GM12878 (cell line): ENCODE measurements around the gene MYBPHL. TPM values are rescaled to one million over a fixed set of nuclear protein-coding genes. Genes with fewer than 3 reads are reported as not detected.

Experiments
- ATAC-seq: fragments of 200-7000 bp; cut with Tn5 transposase; 3 replicates; pipeline ENCODE4 v1.9.1; 2020; ENCODE audit warnings: mild to moderate bottlenecking, moderate library complexity
- BruUV-seq: library from RNA; stranded (reverse); fragments of 400-500 nt; replicated peaks from 2 replicates; lab custom pipeline; 2021; lab: Mats Ljungman, UMichigan
- CTCF ChIA-PET: fragments of 300-600 bp; sonication (Branson Sonifier 250); formaldehyde crosslinking; extraction: SDS; loops from one replicate; lab custom pipeline; 2021; ENCODE audit warnings: inconsistent platforms; lab: Yijun Ruan, JAX
- POLR2A ChIA-PET: fragments of 350-600 bp; formaldehyde crosslinking; extraction: SDS; loops from one replicate; lab custom pipeline; 2021; ENCODE audit warnings: inconsistent platforms; lab: Charles Lee
- RAD21 ChIA-PET: fragments of 300-600 bp; sonication (Branson Sonifier 250); formaldehyde crosslinking; loops from one replicate; lab custom pipeline; 2023; ENCODE audit warnings: antibody characterized with exemption; ENCODE audit not compliant: unreplicated experiment; lab: Charles Lee
- SMC1A ChIA-PET: fragments of 300-600 bp; sonication (Branson Sonifier 250); formaldehyde crosslinking; loops from one replicate; lab custom pipeline; 2023; ENCODE audit not compliant: unreplicated experiment, uncharacterized antibody; lab: Charles Lee
- DNase-seq: peaks from one replicate; pipeline ENCODE4 v3.0.0-alpha.2; 2011; ENCODE audit warnings: low read depth, low spot score
- FAIRE-seq: peaks from 3 replicates; lab custom pipeline; 2011; peaks lifted over from hg19 to GRCh38; lab: Jason Lieb, UNC
- H2AFZ ChIP-seq: 2 replicates; pipeline ENCODE4 v1.6.0; 2011; ENCODE audit warnings: low read depth, low read length, control low read depth; ENCODE audit not compliant: control insufficient read depth
- H3K27ac ChIP-seq: 2 replicates; pipeline ENCODE4 v1.5.1; 2011; ENCODE audit warnings: control low read depth; ENCODE audit not compliant: control insufficient read depth, insufficient read depth
- H3K27me3 ChIP-seq, 2 experiments: replicated peaks in 1 of 2; 2 replicates each; pipeline versions ENCODE4 v1.6.0 to v1.6.1; 2011; ENCODE audit warnings: low read length in 1 of 2; ENCODE audit not compliant: control insufficient read depth in 2 of 2, insufficient read depth in 2 of 2
- H3K36me3 ChIP-seq, 2 experiments: 2 replicates each; pipeline ENCODE4 v1.5.1; 2011; ENCODE audit warnings: low read length in 1 of 2; ENCODE audit not compliant: control insufficient read depth in 2 of 2, insufficient read depth in 2 of 2
- H3K4me1 ChIP-seq: 2 replicates; pipeline ENCODE4 v1.6.1; 2011; ENCODE audit warnings: mild to moderate bottlenecking, low read length, moderate library complexity, mixed read lengths; ENCODE audit not compliant: control insufficient read depth, insufficient read depth
- H3K4me2 ChIP-seq: 2 replicates; pipeline ENCODE4 v1.6.0; 2011; ENCODE audit warnings: control low read depth; ENCODE audit not compliant: control insufficient read depth, insufficient read depth
- H3K4me3 ChIP-seq: fragments of 200-600 bp; sonication (generic); 2 replicates; pipeline ENCODE4 v1.5.1; 2016
- H3K79me2 ChIP-seq: 2 replicates; pipeline ENCODE4 v1.6.0; 2011; ENCODE audit warnings: low read length; ENCODE audit not compliant: control insufficient read depth, insufficient read depth
- H3K9ac ChIP-seq: 2 replicates; pipeline ENCODE4 v1.8.0; 2011; ENCODE audit warnings: low read length, control low read depth, mixed read lengths; ENCODE audit not compliant: control insufficient read depth, insufficient read depth
- H3K9me3 ChIP-seq: replicated peaks from 3 replicates; pipeline ENCODE4 v1.5.1; 2011; ENCODE audit warnings: mild to moderate bottlenecking, low read length; ENCODE audit not compliant: control insufficient read depth, insufficient read depth
- H4K20me1 ChIP-seq: 2 replicates; pipeline ENCODE4 v1.6.0; 2011; ENCODE audit not compliant: control insufficient read depth, insufficient read depth
- BCL11A ChIP-seq: IDR thresholded peaks from 2 replicates; pipeline ENCODE4 v1.6.1; 2011; ENCODE audit warnings: low read depth, low read length
- CHD4 ChIP-seq: fragments of 200-600 bp; sonication (generic); IDR thresholded peaks from 2 replicates; pipeline ENCODE4 v1.6.1; 2016; ENCODE audit warnings: mild to moderate bottlenecking
- CREM ChIP-seq: IDR thresholded peaks from 2 replicates; pipeline ENCODE4 v1.6.1; 2014; ENCODE audit warnings: antibody characterized with exemption, low read depth
- DPF2 ChIP-seq: fragments of 450-650 bp; IDR thresholded peaks from 2 replicates; pipeline ENCODE4 v1.6.1; 2017; ENCODE audit warnings: mild to moderate bottlenecking
- ETV6 ChIP-seq, 2 experiments: fragments of 450-650 bp in 1 of 2; IDR thresholded peaks in 1 of 2; conservative IDR thresholded peaks in 1 of 2; 2 replicates each; pipeline ENCODE4 v1.6.1; 2014; ENCODE audit warnings: antibody characterized with exemption in 1 of 2, borderline replicate concordance in 1 of 2, low read depth in 1 of 2, mild to moderate bottlenecking in 1 of 2, moderate library complexity in 1 of 2
- NFXL1 ChIP-seq: fragments of 450-650 bp; IDR thresholded peaks from 2 replicates; pipeline ENCODE4 v1.6.1; 2017; ENCODE audit warnings: antibody characterized with exemption, mild to moderate bottlenecking, borderline replicate concordance
- NFYA ChIP-seq: IDR thresholded peaks from 2 replicates; pipeline ENCODE4 v1.6.1; 2011; ENCODE audit warnings: low read depth, mild to moderate bottlenecking, low read length, improper control_type of control experiment, borderline replicate concordance
- NR2C1 ChIP-seq: fragments of 450-650 bp; IDR thresholded peaks from 2 replicates; pipeline ENCODE4 v1.6.1; 2017; ENCODE audit warnings: antibody characterized with exemption, mild to moderate bottlenecking, moderate library complexity
- POU2F2 ChIP-seq: IDR thresholded peaks from 3 replicates; pipeline ENCODE4 v1.6.1; 2011; ENCODE audit warnings: low read depth, mild to moderate bottlenecking, low read length, borderline replicate concordance
- TARDBP ChIP-seq: IDR thresholded peaks from 2 replicates; pipeline ENCODE4 v1.6.1; 2016; ENCODE audit warnings: borderline replicate concordance
- ZBED1 ChIP-seq: IDR thresholded peaks from 2 replicates; pipeline ENCODE4 v1.6.1; 2016; ENCODE audit warnings: borderline replicate concordance
- ZBTB4 ChIP-seq: fragments of 450-650 bp; formaldehyde crosslinking; IDR thresholded peaks from 2 replicates; pipeline ENCODE4 v1.4.0; 2022; ENCODE audit warnings: mild to moderate bottlenecking, moderate library complexity
- ZNF207 ChIP-seq: fragments of 450-650 bp; IDR thresholded peaks from 2 replicates; pipeline ENCODE4 v1.6.1; 2014; ENCODE audit warnings: antibody characterized with exemption, mild to moderate bottlenecking, borderline replicate concordance
- WGBS: methylation state at CpG from one replicate; pipeline ENCODE4 v1.1.6; 2016; ENCODE audit warnings: low lambda C conversion rate; ENCODE audit not compliant: insufficient replicate concordance, insufficient coverage; ENCODE audit errors: missing lambda C conversion rate; 5-methylcytosine and 5-hydroxymethylcytosine counted together
- in situ Hi-C: fragments of 300-500 bp; cut with MboI; formaldehyde crosslinking; loops from 9 replicates; pipeline ENCODE4 v1.14.3; 2018; ENCODE audit warnings: mixed read lengths
- intact Hi-C: fragments of 100-400 bp; cut with micrococcal nuclease; formaldehyde crosslinking; loops from one replicate; pipeline ENCODE4 v1.14.2; 2022; ENCODE audit not compliant: unreplicated experiment
- polyA plus RNA-seq, 11 experiments: library from polyadenylated mRNA; depleted of rRNA in 4 of 11; unstranded in 6 of 11; stranded (reverse) in 5 of 11; fragments of >200 nt; fragmentation: Nextera tagmentation in 4 of 11; fragmentation: Illumina TruSeq in 1 of 11; extraction: Ambion mirVana in 4 of 11; extraction: Trizol in 1 of 11; gene quantifications; 1 replicate in 1 of 11; 2 replicates in 10 of 11; pipeline versions ENCODE4 v1.2.1 to v1.2.3, GENCODE V29; 2011 to 2016; ENCODE audit warnings: inconsistent platforms in 2 of 11, missing spikeins in 2 of 11, low read depth in 1 of 11
- total RNA-seq, 4 experiments: library from RNA; depleted of rRNA in 3 of 4; stranded (reverse); fragments of >200 nt in 3 of 4; fragmentation: Illumina TruSeq in 1 of 4; extraction: Trizol in 1 of 4; gene quantifications; 2 replicates each; pipeline versions ENCODE4 v1.2.1 to v1.2.3, GENCODE V29; 2013 to 2021
- TF ChIP-seq, protein P1 (sequence below): fragments of 450-650 bp; formaldehyde crosslinking; IDR thresholded peaks from 2 replicates; pipeline ENCODE4 v1.4.0; 2020; ENCODE audit warnings: mild to moderate bottlenecking, moderate library complexity
- TF ChIP-seq, protein P2 (sequence below): fragments of 450-650 bp; IDR thresholded peaks from 2 replicates; pipeline ENCODE4 v1.6.1; 2017; ENCODE audit warnings: antibody characterized with exemption, mild to moderate bottlenecking, moderate library complexity

Gene MYBPHL
- total and polyA plus RNA-seq, 10 of the 15 experiments (the other 5 are each of a cell fraction or from before 2014, with no cell fraction given) = 0.16 to 0.75 (median 0.54) TPM; not detected in 7

DNA sequence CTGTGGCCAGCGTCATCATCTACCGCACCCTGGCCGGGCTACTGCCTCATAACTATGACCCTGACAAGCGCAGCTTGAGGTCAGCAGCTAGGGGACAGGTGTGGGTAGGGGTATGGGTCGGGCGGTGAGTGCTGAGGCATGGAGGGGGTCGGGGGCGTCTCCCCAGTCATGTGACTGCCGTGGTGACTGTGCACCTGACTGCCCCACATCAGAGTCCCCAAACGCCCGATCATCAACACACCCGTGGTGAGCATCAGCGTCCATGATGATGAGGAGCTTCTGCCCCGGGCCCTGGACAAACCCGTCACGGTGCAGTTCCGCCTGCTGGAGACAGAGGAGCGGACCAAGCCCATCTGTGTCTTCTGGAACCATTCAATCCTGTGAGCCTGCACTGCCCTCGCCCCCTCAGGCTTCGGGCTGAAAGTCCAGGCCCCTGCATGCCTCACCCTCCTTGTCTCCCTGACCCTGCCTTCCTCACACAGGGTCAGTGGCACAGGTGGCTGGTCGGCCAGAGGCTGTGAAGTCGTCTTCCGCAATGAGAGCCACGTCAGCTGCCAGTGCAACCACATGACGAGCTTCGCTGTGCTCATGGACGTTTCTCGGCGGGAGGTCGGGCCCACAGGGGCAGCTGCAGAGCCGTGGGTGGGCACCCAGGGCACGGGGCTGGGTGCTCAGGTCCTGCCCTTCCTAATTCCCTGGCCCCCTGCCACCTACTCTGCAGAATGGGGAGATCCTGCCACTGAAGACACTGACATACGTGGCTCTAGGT is 37.4 kb downstream of the MYBPHL start:
- ChIA-PET RAD21 (no interaction called here), SMC1A (no interaction called here), POLR2A (no interaction called here), CTCF (no interaction called here)
- Histone ChIP-seq H3K9me3 (no peaks in the 10 kb centered on the region), H4K20me1 (no peaks in the 10 kb centered on the region), H3K4me3 (no peak overlapping the region), H3K9ac (no peak overlapping the region), H3K36me3 (no peaks in the 10 kb centered on the region), H3K79me2 (no peaks in the 10 kb centered on the region), H3K4me1 (no peaks in the 10 kb centered on the region), H3K27ac (no peak overlapping the region), H2AFZ (no peak overlapping the region), H3K27me3 (peaks cover 0 to 1% of the 10 kb centered on the region in 2 experiments; a peak in 1 of 4 replicates), H3K4me2 (no peak overlapping the region)
- intact Hi-C loops (no loop called here), in situ Hi-C loops (no loop called here)
- DNase-seq (no peak), FAIRE-seq (no peak), ATAC-seq (no peak)
- no TSS peak for BruUV-seq
- WGBS = 43% methylated on average over 33 of the region's 33 CpGs
- TF ChIP-seq NFXL1 (no peak), DPF2 (no peak), ZBED1 (no peak), ETV6 (conservative IDR thresholded peaks at IDR 0.05 in 1 of 2, IDR thresholded peaks at IDR 0.05 in 1 of 2; ENCODE audit: borderline replicate concordance in 1 of 2, low read depth in 1 of 2) (no peak), POU2F2 (no peak), CREM (no peak), NFYA (no peak), CHD4 (no peak), TARDBP (no peak), NR2C1 (no peak), ZBTB4 (CRISPR knock-in tag) (no peak), ZNF207 (no peak), BCL11A (no peak)
- TF ChIP-seq, protein P1, sequence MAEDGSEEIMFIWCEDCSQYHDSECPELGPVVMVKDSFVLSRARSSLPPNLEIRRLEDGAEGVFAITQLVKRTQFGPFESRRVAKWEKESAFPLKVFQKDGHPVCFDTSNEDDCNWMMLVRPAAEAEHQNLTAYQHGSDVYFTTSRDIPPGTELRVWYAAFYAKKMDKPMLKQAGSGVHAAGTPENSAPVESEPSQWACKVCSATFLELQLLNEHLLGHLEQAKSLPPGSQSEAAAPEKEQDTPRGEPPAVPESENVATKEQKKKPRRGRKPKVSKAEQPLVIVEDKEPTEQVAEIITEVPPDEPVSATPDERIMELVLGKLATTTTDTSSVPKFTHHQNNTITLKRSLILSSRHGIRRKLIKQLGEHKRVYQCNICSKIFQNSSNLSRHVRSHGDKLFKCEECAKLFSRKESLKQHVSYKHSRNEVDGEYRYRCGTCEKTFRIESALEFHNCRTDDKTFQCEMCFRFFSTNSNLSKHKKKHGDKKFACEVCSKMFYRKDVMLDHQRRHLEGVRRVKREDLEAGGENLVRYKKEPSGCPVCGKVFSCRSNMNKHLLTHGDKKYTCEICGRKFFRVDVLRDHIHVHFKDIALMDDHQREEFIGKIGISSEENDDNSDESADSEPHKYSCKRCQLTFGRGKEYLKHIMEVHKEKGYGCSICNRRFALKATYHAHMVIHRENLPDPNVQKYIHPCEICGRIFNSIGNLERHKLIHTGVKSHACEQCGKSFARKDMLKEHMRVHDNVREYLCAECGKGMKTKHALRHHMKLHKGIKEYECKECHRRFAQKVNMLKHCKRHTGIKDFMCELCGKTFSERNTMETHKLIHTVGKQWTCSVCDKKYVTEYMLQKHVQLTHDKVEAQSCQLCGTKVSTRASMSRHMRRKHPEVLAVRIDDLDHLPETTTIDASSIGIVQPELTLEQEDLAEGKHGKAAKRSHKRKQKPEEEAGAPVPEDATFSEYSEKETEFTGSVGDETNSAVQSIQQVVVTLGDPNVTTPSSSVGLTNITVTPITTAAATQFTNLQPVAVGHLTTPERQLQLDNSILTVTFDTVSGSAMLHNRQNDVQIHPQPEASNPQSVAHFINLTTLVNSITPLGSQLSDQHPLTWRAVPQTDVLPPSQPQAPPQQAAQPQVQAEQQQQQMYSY (CRISPR knock-in tag) = no peak
- TF ChIP-seq, protein P2, sequence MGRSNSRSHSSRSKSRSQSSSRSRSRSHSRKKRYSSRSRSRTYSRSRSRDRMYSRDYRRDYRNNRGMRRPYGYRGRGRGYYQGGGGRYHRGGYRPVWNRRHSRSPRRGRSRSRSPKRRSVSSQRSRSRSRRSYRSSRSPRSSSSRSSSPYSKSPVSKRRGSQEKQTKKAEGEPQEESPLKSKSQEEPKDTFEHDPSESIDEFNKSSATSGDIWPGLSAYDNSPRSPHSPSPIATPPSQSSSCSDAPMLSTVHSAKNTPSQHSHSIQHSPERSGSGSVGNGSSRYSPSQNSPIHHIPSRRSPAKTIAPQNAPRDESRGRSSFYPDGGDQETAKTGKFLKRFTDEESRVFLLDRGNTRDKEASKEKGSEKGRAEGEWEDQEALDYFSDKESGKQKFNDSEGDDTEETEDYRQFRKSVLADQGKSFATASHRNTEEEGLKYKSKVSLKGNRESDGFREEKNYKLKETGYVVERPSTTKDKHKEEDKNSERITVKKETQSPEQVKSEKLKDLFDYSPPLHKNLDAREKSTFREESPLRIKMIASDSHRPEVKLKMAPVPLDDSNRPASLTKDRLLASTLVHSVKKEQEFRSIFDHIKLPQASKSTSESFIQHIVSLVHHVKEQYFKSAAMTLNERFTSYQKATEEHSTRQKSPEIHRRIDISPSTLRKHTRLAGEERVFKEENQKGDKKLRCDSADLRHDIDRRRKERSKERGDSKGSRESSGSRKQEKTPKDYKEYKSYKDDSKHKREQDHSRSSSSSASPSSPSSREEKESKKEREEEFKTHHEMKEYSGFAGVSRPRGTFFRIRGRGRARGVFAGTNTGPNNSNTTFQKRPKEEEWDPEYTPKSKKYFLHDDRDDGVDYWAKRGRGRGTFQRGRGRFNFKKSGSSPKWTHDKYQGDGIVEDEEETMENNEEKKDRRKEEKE = no peak
